GM18909 (cell line): ENCODE measurements around the gene PSMC5.
"Not testable (repeated sequence)": the region's sequence is repeated elsewhere in the genome, so short reads cannot be mapped to it uniquely, and the experiment has no call there.

ENCODE experiments used
- ATAC-seq: cut with Tn5 transposase; IDR thresholded peaks from one replicate; pipeline ENCODE4 v1.9.1; 2021; ENCODE audit warnings: mild to moderate bottlenecking; ENCODE audit not compliant: unreplicated experiment, poor library complexity

Gene PSMC5

GRCh38 chr17:63859257-63859656, 32.0 kb downstream of the PSMC5 start:
- ATAC-seq: no peak

GRCh38 chr17:63866625-63867024, 39.4 kb downstream of the PSMC5 start:
- not testable (repeated sequence) for ATAC-seq

GRCh38 chr17:63869491-63870291, 42.5 kb downstream of the PSMC5 start:
- not testable (repeated sequence) for ATAC-seq

- not testable (repeated sequence) for ATAC-seq
Observed at GRCh38 chr17:63870292-63870665, 43.0 kb downstream of the PSMC5 start.

- not testable (repeated sequence) for ATAC-seq
Observed at GRCh38 chr17:63871646-63872365, 44.6 kb downstream of the PSMC5 start.

GRCh38 chr17:63873577-63873976, 46.3 kb downstream of the PSMC5 start, which contains the start of gene CSH2:
Gene CSH2 (minus strand): TSS chr17:63873677. CDS start chr17:63873614, 63 bp downstream.
- ATAC-seq: not testable (repeated sequence)

- not testable (repeated sequence) for ATAC-seq
Observed at GRCh38 chr17:63874061-63874626, 46.9 kb downstream of the PSMC5 start.

GRCh38 chr17:63874693-63875092, 47.5 kb downstream of the PSMC5 start:
- not testable (repeated sequence) for ATAC-seq

- not testable (repeated sequence) for ATAC-seq
Observed at GRCh38 chr17:63878413-63878812, 51.2 kb downstream of the PSMC5 start.

GRCh38 chr17:63880706-63881105, 53.5 kb downstream of the PSMC5 start:
- ATAC-seq: no peak

- not testable (repeated sequence) for ATAC-seq
Observed at GRCh38 chr17:63881337-63881736, 54.1 kb downstream of the PSMC5 start.
